ENCODE results near the gene PALLD.

Gene PALLD

DNA sequence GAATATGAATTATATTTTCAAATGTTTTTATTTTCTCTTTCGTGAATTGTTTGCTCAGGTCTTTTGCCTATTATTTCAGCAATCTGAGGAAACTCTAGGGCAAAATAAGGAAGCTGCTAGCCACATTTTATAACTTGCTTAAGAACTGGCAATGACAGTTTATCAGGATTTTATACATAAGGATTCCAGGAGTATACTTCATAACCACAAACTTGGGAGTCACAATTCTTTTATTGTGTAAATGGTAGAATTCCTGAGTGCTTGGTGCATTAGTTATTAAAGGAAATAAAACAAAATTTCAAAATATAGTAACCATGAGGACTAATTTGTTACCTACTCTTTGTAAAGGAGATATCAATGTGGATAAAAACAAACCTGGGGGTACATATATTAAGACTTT lies 54.4 kb downstream of the PALLD start:
- no peak overlapping the region for H3K4me3 ChIP-seq

DNA sequence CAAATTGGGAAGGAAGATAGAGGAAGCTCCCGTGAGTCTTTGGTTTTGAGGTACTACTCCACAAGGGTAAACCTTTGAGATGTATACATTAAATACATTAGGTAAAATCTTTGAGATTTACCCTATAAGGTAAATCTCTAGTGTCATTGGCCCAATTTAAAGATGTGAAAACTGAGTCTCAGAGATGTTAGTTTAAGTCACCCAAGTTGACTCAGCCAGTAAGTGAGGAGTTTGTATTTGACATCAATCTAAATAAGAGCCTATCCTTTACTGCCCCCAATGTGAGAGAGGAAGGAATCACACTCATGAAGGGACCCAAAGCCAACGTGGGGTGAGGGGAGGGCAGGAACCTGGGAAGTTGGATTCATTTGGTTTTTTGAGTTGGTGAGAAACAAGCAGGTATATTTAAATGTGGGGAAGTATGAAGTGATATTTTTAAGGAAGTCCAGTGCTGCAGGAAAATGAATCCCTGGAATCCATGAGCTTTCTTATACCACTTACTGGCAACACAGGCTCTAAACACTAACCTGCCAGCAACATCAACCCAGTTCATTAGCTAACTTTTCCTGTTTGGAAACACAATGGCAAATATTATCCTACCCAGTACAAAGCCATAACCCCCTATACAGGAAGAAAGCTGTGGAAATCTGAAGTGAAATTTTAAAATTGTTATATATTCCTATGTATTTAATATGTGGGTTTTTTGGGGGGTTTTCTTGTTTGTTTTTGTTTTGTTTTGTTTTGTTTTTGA lies 55.3 kb downstream of the PALLD start:
- Histone ChIP-seq H3K27ac (no peak overlapping the region), H3K4me3 (no peak overlapping the region)

More for the DNA sequence above, 54.4 kb downstream of the PALLD start:
- peak overlapping the region in 2 of 21 experiments; percentile 46 to 53 for H3K27ac ChIP-seq

DNA sequence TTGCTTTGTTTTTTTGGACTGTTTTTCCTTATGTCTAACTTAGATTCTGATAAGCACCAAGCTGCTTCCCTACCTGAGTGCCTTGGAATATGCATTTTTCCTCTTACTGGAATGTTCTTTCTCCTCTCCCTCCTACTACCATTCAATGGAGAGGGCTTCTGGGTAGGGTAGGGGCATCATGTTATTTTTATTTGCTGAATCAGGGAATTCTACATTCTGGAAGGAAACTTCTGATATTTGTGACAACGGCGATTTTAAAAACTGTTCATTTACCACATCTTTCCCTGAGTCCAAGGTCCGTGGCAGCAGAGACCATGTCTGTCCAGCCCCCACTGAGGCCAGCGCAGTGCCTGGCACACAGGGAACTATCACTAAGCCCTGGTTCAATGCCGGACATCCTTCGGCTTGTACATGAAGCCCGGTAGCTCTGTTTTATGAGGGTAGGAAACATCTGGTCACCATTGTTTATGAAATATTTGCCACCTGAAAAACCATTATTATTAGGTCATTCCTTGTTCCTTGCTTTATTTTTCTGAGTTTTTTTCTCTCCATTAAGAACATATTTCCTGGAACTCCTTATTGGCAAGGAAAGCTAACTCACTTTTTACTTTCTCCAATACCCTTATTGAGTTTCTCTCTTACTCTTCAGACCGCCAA lies 57.0 kb downstream of the PALLD start:
- Histone ChIP-seq H3K27ac (no peak overlapping the region), H3K4me3 (no peak overlapping the region)

DNA sequence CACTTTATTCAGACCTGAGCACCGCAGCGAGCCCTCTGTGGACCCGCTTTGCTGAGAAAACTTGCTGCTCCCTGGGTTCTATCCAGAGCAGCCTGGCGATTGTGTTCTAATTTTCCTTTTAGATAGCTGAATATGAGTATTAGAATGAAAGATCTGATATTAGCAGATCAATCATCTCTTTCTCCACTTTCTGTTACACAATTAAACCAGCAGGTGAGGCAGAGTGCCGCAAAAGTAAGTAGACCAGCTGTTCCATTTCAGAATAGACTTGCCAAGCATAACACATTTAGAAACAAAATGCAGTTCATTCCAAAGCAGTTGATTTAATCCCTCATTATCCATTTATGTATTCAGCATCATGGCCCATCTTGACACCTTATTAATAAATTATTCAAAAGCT lies 58.6 kb downstream of the PALLD start:
- H3K4me3 ChIP-seq: no peak overlapping the region
- no peak overlapping the region for H3K27ac ChIP-seq

DNA sequence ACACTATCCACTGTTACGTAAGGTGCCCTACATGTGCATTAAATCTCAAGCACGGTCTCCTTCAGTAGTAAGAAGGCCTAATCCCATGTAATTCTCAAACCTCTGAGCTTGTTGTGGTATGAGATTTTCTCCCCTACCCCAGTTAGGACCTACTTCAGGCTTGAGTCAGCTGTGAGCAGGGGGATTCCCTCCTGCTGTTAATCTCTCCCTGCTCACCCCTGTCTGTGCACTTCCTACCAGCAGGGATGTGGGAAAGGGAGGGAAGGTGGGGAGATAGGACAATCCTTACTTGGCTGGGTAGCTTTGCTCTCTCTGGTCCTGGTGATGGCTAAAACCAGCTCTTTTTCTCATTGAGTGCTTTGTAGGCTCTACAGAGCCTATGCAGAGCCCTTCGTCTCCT lies 60.8 kb downstream of the PALLD start:
- Histone ChIP-seq H3K27ac (no peak overlapping the region), H3K4me3 (no peak overlapping the region)

DNA sequence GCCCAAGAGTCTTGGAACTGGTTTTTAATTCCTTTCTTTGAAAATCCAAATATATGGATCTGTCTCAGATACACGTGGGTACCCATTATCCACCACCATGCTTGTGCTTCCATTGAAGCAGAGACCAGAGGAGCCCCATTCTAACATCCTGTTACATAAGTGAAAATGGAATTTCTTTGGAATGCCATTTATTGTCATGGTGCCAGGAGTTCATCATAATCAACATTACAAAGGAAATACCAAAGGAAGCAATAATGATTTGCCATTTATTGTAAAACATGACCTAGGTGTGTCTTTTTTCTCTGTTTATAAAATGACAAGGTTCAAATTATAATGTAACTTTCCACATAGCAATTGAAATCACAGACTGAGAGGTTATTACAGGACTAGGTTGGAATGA lies 61.7 kb downstream of the PALLD start:
- no peak overlapping the region for H3K27ac ChIP-seq

DNA sequence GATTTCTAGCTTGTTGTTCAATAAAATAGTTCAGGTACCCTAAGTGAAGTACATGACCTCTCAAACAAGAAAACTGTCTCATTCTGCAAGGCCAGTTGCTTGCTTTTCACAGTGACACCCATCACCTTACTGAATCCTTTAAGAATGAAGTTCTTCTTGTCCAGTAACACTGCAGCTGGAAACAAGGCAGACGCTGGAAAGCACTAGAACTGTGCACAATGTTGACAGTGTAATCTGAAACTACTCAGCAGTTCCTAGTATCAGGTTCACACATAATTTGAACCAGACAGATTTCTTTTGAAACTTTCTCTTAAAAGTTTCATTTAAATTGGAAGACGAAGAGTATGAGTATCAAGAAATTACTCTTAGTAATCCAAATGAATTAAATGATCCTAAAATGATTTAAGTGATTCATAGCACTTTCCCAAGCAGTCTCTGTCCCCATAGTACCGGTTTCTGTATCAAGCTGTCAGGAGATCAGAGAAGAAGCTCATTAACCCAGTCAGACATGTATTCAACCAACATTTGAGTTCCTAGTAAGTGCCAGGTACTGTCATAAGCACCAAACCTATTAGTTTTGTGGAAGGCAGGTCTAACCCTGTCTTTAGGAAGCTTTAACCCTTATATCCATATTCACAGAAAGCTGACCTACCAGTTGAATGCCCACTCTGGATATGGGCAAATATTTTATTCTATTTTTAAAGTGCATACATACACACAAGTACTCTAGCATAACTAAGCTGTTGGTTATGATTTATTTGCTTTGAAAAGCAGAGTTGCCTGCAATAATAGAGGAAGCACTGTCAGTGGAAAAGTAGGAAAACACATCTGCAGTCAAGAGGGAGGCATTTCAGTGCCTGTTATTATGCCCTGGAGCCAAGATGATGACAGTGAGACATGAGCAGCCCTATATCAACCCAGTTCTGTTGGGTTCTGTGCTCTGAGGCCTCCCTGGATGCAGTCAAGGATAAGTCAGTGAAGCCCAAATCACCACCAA lies 63.6 kb downstream of the PALLD start:
- Histone ChIP-seq H3K27ac (peak overlapping the region in 1 of 21 experiments; percentile 4), H3K4me3 (no peak overlapping the region)

More for the DNA sequence above, 61.7 kb downstream of the PALLD start:
- no peak overlapping the region for H3K4me3 ChIP-seq

DNA sequence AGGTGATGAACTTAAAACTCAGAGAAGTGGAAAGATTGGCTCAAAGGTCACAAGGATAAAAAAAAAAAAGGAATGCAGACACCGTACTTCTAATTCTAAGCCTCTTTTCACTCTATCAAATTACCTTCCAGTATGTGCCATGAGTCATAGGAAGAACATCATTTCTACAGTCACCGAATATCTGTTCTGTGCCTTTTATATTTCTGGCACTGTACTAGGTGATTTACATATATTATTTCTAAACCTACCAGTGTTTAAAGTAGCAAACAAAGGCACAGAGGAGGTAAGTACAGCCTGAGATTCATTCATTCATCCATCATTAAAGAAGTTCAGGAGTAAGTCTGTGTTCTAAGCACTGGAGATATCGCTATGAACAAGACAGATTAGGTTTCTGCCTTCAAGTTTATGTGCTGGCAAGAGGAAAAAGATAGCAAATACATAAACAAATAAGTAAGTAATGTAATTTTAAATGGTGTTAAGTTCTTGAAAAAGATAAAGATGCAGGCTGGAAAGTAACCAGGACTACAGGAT lies 65.3 kb downstream of the PALLD start:
- no peak overlapping the region for H3K27ac ChIP-seq

DNA sequence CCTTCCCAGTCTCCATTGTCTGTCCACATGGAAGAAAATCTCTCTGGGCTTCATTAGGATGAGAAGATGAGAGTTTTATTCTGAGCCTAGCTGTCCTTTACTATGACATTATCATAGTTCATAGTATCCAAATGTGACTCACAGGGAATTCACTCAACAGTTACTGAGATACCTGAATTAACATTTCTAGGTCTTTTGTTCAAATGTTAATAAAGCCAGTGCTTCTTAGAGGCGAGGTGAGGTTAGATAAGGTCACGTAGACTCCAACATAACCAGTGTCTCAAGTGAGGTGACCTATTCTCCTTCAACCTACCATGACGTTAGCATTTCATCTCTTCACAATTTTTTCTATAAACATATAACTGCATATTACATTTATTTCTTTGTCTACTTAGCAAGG lies 67.2 kb downstream of the PALLD start:
- H3K27ac ChIP-seq: no peak overlapping the region
- H3K4me3 ChIP-seq: no peak overlapping the region

More for the DNA sequence above, 65.3 kb downstream of the PALLD start:
- H3K4me3 ChIP-seq: no peak overlapping the region

DNA sequence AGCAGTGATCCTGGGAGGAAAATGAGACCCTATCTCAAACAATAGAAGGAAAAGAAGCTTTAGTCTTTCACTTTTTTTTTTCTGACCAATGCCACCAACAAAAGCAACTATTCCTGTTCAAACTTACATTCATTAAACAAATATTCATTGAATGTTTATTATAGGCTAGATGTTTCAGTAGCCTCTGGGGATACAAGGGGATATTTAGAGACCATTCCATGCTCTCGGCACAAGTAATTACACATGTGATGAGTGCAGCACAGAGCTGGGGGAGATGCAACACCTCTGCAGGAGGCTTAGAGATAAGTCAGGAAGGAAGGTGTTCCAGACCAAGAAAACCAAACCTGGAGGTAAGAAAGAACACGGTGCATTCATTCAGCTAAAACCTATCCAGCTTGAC lies 68.3 kb downstream of the PALLD start:
- no peak overlapping the region for H3K27ac ChIP-seq
- H3K4me3 ChIP-seq: no peak overlapping the region

DNA sequence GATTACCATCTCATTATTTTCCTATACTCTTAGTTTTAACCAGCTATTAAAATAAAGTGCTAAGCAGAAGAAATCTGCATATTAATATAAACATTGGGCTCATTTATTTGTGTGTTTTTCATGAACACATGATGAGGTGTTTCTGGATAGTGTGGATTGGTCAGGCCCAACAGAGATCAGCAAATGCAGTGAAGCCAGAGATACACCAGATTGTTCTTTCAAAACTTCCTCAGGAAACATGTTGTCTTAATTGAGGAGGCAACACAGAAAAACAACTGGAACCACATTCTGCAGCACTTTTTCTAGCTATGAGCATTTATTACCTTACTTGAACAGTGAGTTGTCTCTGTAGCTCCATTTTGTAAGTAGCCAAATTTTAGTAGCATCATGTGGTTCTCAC lies 69.9 kb downstream of the PALLD start:
- H3K27ac ChIP-seq: no peak overlapping the region
- H3K4me3 ChIP-seq: no peak overlapping the region

DNA sequence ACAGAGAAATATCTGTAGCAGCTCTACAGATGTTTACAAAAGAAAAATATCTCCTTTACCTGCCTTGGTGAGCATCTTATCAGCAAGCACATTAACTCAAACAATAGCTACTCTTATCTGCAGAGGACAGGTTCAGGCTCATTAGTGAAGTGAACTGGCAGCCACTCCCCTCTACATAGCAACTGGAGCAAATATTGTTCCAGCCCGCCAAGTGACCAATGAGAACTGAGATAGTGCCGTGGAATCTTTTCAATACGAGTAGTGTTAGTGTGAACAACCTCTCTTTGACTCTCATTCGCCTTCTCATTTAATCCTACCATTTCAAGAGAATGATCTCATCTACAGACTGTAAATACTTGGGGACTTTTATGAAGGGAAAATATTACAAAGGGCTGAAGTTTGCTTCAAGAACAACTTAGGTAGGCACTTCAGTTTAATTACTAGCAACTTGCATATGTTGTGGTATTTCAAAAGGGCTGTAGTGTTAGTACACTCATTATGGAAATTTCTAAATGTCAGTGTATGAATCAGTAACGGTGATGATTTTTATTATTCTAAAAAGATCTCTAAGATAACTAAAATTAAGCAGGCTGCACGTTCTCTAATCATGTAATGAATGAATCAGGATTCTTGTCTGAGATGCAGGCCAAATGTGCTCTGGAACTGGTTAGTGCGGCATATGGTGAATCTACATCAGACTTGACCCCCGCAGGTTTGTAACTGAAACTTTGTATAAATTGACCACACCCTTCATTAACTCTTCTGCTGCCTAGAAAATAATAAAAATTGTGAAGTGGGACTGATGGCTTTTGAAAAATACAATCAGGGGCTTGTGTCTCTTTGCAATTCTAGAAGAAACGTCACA lies 72.4 kb downstream of the PALLD start:
- peak overlapping the region in 2 of 7 experiments; percentile 6 to 16 for H3K4me3 ChIP-seq
- peak overlapping the region in 14 of 21 experiments; percentile 13 to 83 (median 48) for H3K27ac ChIP-seq

DNA sequence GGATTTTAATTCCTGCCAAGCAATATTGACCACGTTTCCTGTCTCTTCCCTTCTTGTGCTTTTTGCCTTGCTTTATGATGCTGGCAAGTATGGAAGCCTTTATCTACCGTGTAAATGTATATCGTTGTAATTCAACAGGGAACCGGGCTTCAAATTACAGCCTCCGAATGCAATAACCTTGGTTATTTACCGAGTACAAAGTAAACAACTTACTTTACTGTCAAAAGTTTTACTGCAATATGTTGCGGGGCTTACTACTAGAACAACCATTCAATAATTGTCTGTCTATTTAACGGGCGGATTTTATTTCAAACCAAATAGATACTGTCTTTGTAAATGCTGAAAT lies 73.1 kb downstream of the PALLD start:
- Histone ChIP-seq H3K4me3 (peak overlapping the region in 2 of 7 experiments; percentile 6 to 16), H3K27ac (peak overlapping the region in 15 of 21 experiments; percentile 13 to 83 (median 44))

DNA sequence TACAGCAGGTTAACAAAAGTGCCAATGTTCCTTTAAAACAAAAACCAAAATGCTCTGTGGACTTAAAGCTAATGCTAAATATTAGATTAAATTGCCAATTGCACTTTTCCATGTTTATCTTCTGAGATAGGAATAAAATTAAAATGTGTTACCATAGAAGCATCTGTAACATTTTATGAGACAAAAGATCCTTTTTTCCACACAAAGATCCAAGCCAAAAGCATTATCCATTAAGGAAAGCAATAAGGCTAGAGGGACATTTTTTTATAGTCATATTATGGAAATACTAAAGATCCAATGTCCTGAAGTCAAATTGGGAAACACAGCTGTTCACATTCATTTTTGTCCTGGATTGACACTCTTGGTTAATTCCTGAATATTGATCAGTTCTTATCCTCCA lies 73.6 kb downstream of the PALLD start:
- Histone ChIP-seq H3K27ac (peak overlapping the region in 6 of 21 experiments; percentile 13 to 83 (median 63)), H3K4me3 (no peak overlapping the region)

DNA sequence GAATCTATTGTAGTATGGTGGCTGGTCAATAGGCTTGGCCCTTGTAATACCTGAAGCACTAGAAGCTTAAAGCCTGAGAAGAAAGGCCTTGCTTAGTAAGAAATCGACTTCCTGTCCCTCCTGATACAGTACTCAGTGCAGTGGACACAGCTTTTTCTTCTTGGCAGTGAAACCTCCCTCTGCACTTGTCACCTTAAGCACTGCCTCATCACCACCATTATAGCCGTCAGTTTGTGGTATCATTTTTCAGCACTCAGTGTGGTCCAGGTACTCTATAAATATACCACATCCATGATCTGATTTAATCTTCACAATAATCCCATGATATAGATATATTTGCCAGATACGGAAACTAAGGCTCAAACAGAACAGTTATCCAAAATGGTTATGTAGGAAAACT lies 75.2 kb downstream of the PALLD start:
- no peak overlapping the region for H3K27ac ChIP-seq
- no peak overlapping the region for H3K4me3 ChIP-seq

DNA sequence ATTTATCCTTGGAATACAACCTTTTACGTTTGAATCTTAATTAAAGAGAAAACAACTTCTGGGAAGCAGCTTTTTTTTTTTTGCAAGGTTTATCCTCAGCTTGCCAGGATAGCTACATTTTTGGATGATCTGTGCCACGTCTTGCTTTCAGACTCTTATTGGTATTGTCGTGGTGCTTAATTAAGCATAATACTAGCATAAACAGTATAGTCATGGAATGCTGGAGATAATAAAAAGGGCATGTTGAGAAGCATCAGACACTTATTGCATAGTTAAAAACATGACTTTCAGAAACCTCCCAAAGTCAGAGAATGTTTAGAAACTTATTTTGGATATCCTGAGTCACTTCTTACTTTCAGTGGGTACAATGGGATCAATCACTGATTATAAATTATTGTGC lies 77.0 kb downstream of the PALLD start:
- H3K4me3 ChIP-seq: no peak overlapping the region
- H3K27ac ChIP-seq: peak overlapping the region in 2 of 21 experiments; percentile 3 to 9

DNA sequence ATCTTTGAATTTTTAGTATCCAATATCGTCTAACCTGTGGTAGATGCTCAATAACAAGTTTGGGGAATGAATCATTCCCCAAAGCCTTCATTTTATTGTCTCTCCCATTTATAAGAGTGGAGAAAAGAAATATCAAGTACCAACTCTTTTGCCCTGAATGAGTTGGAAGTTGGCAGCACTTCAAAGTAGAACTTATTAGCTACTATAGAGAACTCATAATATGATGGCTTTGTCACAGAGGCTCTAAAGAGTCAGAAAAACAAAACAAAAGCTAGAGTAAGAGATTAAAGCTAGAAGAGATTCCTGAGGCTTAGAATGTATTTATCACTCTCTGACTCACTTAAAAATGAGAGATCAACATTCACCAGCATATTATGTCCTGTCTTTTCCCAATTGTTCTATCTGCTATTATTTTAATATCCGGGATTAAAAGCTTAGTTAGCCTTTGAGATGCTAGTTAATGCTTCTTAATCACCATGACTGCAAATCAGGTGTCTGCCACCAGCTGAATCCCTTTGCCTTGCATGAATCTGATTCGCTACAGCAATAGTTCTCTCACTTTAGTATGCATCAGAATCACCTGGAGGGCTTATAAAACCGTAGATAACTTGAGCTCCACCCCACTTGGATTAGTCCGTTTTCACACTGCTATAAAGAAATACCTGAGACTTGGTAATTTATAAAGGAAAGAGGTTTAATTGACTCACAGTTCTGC lies 77.9 kb downstream of the PALLD start:
- peak overlapping the region in 5 of 21 experiments; percentile 4 to 32 (median 7) for H3K27ac ChIP-seq
- H3K4me3 ChIP-seq: no peak overlapping the region

DNA sequence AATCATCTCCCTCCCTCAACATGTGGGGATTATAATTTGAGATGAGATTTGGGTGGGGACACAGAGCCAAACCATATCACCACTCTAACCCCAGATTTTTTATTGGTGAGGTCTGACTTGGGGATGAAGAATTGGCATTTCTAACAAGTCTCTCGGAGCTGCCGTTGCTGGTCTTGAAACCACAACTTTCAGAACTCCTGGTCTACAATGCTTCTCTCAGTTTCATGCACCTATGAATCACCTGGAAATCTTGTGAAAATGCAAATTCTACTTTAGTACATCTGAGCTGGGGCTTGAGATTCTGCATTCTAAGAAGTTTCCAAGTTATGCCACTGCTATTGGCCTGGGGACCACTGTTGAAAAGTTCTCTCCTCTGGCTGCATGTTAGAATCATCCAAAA lies 78.6 kb downstream of the PALLD start:
- no peak overlapping the region for H3K4me3 ChIP-seq
- H3K27ac ChIP-seq: peak overlapping the region in 3 of 21 experiments; percentile 4 to 8 (median 7)
